Lower leg skin (tissue), 3 donors: ENCODE measurements around the gene CNOT1.

ENCODE experiments used
- CTCF ChIP-seq, 3 donors: fragments of 450-650 bp; IDR thresholded peaks; one replicate each; pipeline ENCODE4 v1.5.1; 2016; ENCODE audit warnings: antibody characterized with exemption in 3 of 3, mild to moderate bottlenecking in 3 of 3, moderate library complexity in 2 of 3
- POLR2A ChIP-seq, 2 donors: fragments of 450-650 bp; IDR thresholded peaks; one replicate each; pipeline ENCODE4 v1.6.1; 2016 to 2017; ENCODE audit warnings: antibody characterized with exemption in 2 of 2, mild to moderate bottlenecking in 1 of 2, moderate library complexity in 1 of 2

- TF ChIP-seq CTCF (IDR thresholded peaks at IDR 0.05) (no peak), POLR2A (IDR thresholded peaks at IDR 0.05) (no peak)
Observed at GRCh38 chr16:58644108-58644507, 14.5 kb upstream of the CNOT1 start.
